H9 (cell line): ENCODE data around the gene ZNRF1. TPM values are rescaled to one million over a fixed set of nuclear protein-coding genes. Genes with fewer than 3 reads are reported as not detected.

Experiments used
- DNase-seq: peaks from one replicate; pipeline ENCODE4 v3.0.0-alpha.2; 2017
- H2AFZ ChIP-seq: one replicate; pipeline ENCODE4 v1.6.1; 2013; ENCODE audit warnings: mild to moderate bottlenecking, low read length, control low read depth, moderate library complexity
- H2AK5ac ChIP-seq: 2 replicates; pipeline ENCODE4 v1.6.1; 2013; ENCODE audit warnings: low read length, control low read depth, mixed read lengths; ENCODE audit not compliant: insufficient read length
- H2BK120ac ChIP-seq: one replicate; pipeline ENCODE4 v1.6.1; 2013; ENCODE audit warnings: low read depth, mild to moderate bottlenecking, low read length, control low read depth, inconsistent platforms; ENCODE audit not compliant: poor library complexity, severe bottlenecking
- H2BK12ac ChIP-seq: 2 replicates; pipeline ENCODE4 v1.6.1; 2013; ENCODE audit warnings: low read length, control low read depth, mixed read lengths, low read depth; ENCODE audit not compliant: insufficient read length
- H2BK15ac ChIP-seq: 2 replicates; pipeline ENCODE4 v1.6.1; 2013; ENCODE audit warnings: low read depth, low read length, control low read depth
- H2BK20ac ChIP-seq: one replicate; pipeline ENCODE4 v1.6.1; 2013; ENCODE audit warnings: low read depth, mild to moderate bottlenecking, low read length, control low read depth, inconsistent platforms; ENCODE audit not compliant: poor library complexity, severe bottlenecking
- H2BK5ac ChIP-seq: 2 replicates; pipeline ENCODE4 v1.6.1; 2013; ENCODE audit warnings: low read length, control low read depth, mixed read lengths; ENCODE audit not compliant: insufficient read length
- H3K14ac ChIP-seq: 2 replicates; pipeline ENCODE4 v1.6.1; 2013; ENCODE audit warnings: low read length, control low read depth; ENCODE audit not compliant: insufficient read depth
- H3K18ac ChIP-seq: 2 replicates; pipeline ENCODE4 v1.6.1; 2013; ENCODE audit warnings: low read depth, mild to moderate bottlenecking, mixed read lengths, low read length, control low read depth; ENCODE audit not compliant: insufficient read length
- H3K23ac ChIP-seq: 2 replicates; pipeline ENCODE4 v1.6.1; 2013; ENCODE audit warnings: low read length, control low read depth, mixed read lengths, low read depth; ENCODE audit not compliant: insufficient read length
- H3K23me2 ChIP-seq: 2 replicates; pipeline ENCODE4 v1.6.1; 2013; ENCODE audit warnings: low read depth, mild to moderate bottlenecking, mixed read lengths, low read length, control low read depth; ENCODE audit not compliant: insufficient read length, poor library complexity, severe bottlenecking
- H3K27ac ChIP-seq: 2 replicates; pipeline ENCODE4 v1.5.1; 2013; ENCODE audit warnings: low read length, control low read depth, mixed read lengths, low read depth; ENCODE audit not compliant: insufficient read length
- H3K27me3 ChIP-seq: 2 replicates; pipeline ENCODE4 v1.6.1; 2013; ENCODE audit warnings: low read length, control low read depth, inconsistent platforms; ENCODE audit not compliant: insufficient read depth
- H3K4ac ChIP-seq: 2 replicates; pipeline ENCODE4 v1.6.1; 2013; ENCODE audit warnings: low read depth, mild to moderate bottlenecking, control low read depth, inconsistent platforms, low read length, moderate library complexity
- H3K4me1 ChIP-seq: 2 replicates; pipeline ENCODE4 v1.6.1; 2013; ENCODE audit warnings: low read length, control low read depth, inconsistent platforms; ENCODE audit not compliant: insufficient read depth
- H3K4me2 ChIP-seq: 2 replicates; pipeline ENCODE4 v1.6.1; 2013; ENCODE audit warnings: low read length, control low read depth, mixed read lengths; ENCODE audit not compliant: insufficient read length, insufficient read depth
- H3K56ac ChIP-seq: 2 replicates; pipeline ENCODE4 v1.6.1; 2013; ENCODE audit warnings: low read depth, mild to moderate bottlenecking, mixed read lengths, low read length, control low read depth; ENCODE audit not compliant: insufficient read length
- H3K79me1 ChIP-seq: 2 replicates; pipeline ENCODE4 v1.6.1; 2013; ENCODE audit warnings: low read depth, mild to moderate bottlenecking, moderate library complexity, low read length, control low read depth, inconsistent platforms; ENCODE audit not compliant: insufficient read depth, poor library complexity, severe bottlenecking
- H3K79me2 ChIP-seq: 2 replicates; pipeline ENCODE4 v1.6.1; 2013; ENCODE audit warnings: low read length, control low read depth, inconsistent platforms; ENCODE audit not compliant: insufficient read depth
- H3K9ac ChIP-seq: 2 replicates; pipeline ENCODE4 v1.6.1; 2013; ENCODE audit warnings: low read length, control low read depth, mixed read lengths; ENCODE audit not compliant: insufficient read length; ENCODE audit errors: extremely low read depth
- H3K9me3 ChIP-seq: one replicate; pipeline ENCODE4 v1.6.1; 2013; ENCODE audit warnings: low read depth, low read length, inconsistent platforms; ENCODE audit not compliant: control insufficient read depth
- H3T11ph ChIP-seq: one replicate; pipeline ENCODE4 v1.6.1; 2013; ENCODE audit warnings: mild to moderate bottlenecking, low read length, control low read depth, inconsistent platforms
- H4K20me1 ChIP-seq: one replicate; pipeline ENCODE4 v1.6.1; 2013; ENCODE audit not compliant: control insufficient read depth, insufficient read length, insufficient read depth
- H4K5ac ChIP-seq: 2 replicates; pipeline ENCODE4 v1.6.1; 2013; ENCODE audit warnings: low read depth, mild to moderate bottlenecking, mixed read lengths, low read length, control low read depth; ENCODE audit not compliant: insufficient read length
- H4K8ac ChIP-seq: replicated peaks from 2 replicates; pipeline ENCODE4 v1.6.1; 2013; ENCODE audit warnings: low read length, control low read depth, mixed read lengths, low read depth; ENCODE audit not compliant: insufficient read length
- H4K91ac ChIP-seq: 2 replicates; pipeline ENCODE4 v1.6.1; 2013; ENCODE audit warnings: low read depth, mild to moderate bottlenecking, moderate library complexity, mixed read lengths, low read length, control low read depth; ENCODE audit not compliant: insufficient read length
- H3K27ac Mint-ChIP-seq, 3 experiments: 2 replicates in 2 of 3; 3 replicates in 1 of 3; pipeline ENCODE4 v1.8.0; 2020 to 2021; ENCODE audit warnings: mixed read lengths in 3 of 3, mild to moderate bottlenecking in 1 of 3, moderate library complexity in 1 of 3
- H3K27me3 Mint-ChIP-seq: 2 replicates; pipeline ENCODE4 v1.8.0; 2021; ENCODE audit warnings: low read depth, mild to moderate bottlenecking, moderate library complexity, mixed read lengths
- H3K36me3 Mint-ChIP-seq, 3 experiments: 2 replicates in 2 of 3; 3 replicates in 1 of 3; pipeline ENCODE4 v1.8.0; 2020 to 2021; ENCODE audit warnings: low read depth in 3 of 3, mixed read lengths in 3 of 3; ENCODE audit not compliant: insufficient read depth in 1 of 3
- H3K4me1 Mint-ChIP-seq, 2 experiments: 2 replicates each; pipeline ENCODE4 v1.8.0; 2020; ENCODE audit warnings: mixed read lengths in 2 of 2
- H3K4me3 Mint-ChIP-seq, 2 experiments: 2 replicates in 1 of 2; 3 replicates in 1 of 2; pipeline ENCODE4 v1.8.0; 2020 to 2021; ENCODE audit warnings: mild to moderate bottlenecking in 2 of 2, mixed read lengths in 2 of 2, moderate library complexity in 1 of 2
- H3K9me3 Mint-ChIP-seq, 2 experiments: 2 replicates in 1 of 2; 3 replicates in 1 of 2; pipeline ENCODE4 v1.8.0; 2020; ENCODE audit warnings: mild to moderate bottlenecking in 2 of 2, mixed read lengths in 2 of 2, moderate library complexity in 1 of 2
- CTCF ChIP-seq: fragments of 200-600 bp; sonication (generic); conservative IDR thresholded peaks from 3 replicates; pipeline ENCODE4 v1.8.0; 2021; ENCODE audit warnings: antibody characterized with exemption, mild to moderate bottlenecking
- WGBS: extraction: QIAGEN DNeasy Blood & Tissue Kit; methylation state at CpG from one replicate; pipeline ENCODE4 v1.1.7; 2013; ENCODE audit warnings: missing lambda C conversion rate, low lambda C conversion rate, mixed read lengths; ENCODE audit not compliant: insufficient read length; ENCODE audit errors: extremely low coverage; 5-methylcytosine and 5-hydroxymethylcytosine counted together
- total RNA-seq: library from RNA; stranded (reverse); gene quantifications from 2 replicates; pipeline ENCODE4 v1.2.1, GENCODE V29; 2021

Gene ZNRF1
- total RNA-seq, 1 experiment from 2014 or later, result 49.6 TPM

GRCh38 chr16:75035410-75035968 lies 36.7 kb downstream of the ZNRF1 start:
- Histone ChIP-seq H3K9me3 (no peaks in the 10 kb centered on the region), H2BK120ac (no peak overlapping the region), H4K5ac (no peak overlapping the region), H3K23ac (no peak overlapping the region), H2AFZ (no peak overlapping the region), H2BK5ac (no peak overlapping the region), H3T11ph (no peak overlapping the region), H3K14ac (no peak overlapping the region), H3K18ac (no peak overlapping the region), H3K9ac (no peak overlapping the region), H3K4me2 (no peak overlapping the region), H3K27me3 (no peaks in the 10 kb centered on the region), H2BK15ac (no peak overlapping the region), H3K56ac (no peak overlapping the region), H4K8ac (no peak overlapping the region), H3K4me1 (no peaks in the 10 kb centered on the region), H4K91ac (no peak overlapping the region), H2AK5ac (no peak overlapping the region), H3K4ac (no peak overlapping the region), H2BK12ac (no peak overlapping the region), H3K27ac (no peak overlapping the region), H3K79me1 (no peaks in the 10 kb centered on the region), H2BK20ac (no peak overlapping the region), H4K20me1 (no peaks in the 10 kb centered on the region), H3K79me2 (peaks cover 12% of the 10 kb centered on the region; the same call in 1 of the 2 replicates), H3K23me2 (no peaks in the 10 kb centered on the region)
- peaks cover 19 to 23% (median 20%) of the 10 kb centered on the region in 3 experiments for H3K36me3 Mint-ChIP-seq
- no peak for TF ChIP-seq CTCF
- DNase-seq, result no peak
- no CpG with 5 or more reads among the region's 9 CpGs for WGBS
- H3K27me3 Mint-ChIP-seq, result no peaks in the 10 kb centered on the region
- H3K4me1 Mint-ChIP-seq, result peaks cover 0 to 5% of the 10 kb centered on the region in 2 experiments; a peak in 1 of 4 replicates
- no peak overlapping the region for H3K27ac Mint-ChIP-seq
- H3K4me3 Mint-ChIP-seq, result no peak overlapping the region
- H3K9me3 Mint-ChIP-seq, result peaks cover 5 to 12% of the 10 kb centered on the region in 2 experiments
